B cell (primary cell): Measurements from ENCODE around the gene ING5.

Experiments used
- EZH2 ChIP-seq: IDR thresholded peaks from 2 replicates; pipeline ENCODE4 v1.6.1; 2012; ENCODE audit warnings: borderline replicate concordance, low read depth, mild to moderate bottlenecking, moderate library complexity, low read length; ENCODE audit not compliant: insufficient read depth, poor library complexity, severe bottlenecking
- TF ChIP-seq, protein P1 (sequence below): fragments of 200-600 bp; IDR thresholded peaks from one replicate; pipeline ENCODE4 v1.8.0; 2022; ENCODE audit warnings: antibody characterized with exemption, mild to moderate bottlenecking

DNA sequence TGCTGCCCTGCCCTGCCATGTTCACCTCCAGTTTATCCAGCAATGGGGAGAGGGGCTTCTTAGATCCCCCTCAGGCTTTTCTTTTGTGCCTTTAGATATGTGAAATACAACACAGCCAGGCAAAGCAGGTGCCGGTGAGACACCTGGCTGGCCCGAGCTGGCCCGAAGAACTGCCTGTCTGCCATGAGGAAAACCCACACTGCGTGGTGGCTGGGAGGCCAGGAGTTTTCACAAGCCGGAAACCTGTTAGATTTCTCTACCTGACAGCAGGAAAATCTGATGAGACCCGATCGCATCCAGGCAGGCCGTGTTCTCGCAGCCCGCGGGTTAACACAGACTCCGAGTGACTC is 69.1 kb downstream of the ING5 start:
- TF ChIP-seq, protein P1, sequence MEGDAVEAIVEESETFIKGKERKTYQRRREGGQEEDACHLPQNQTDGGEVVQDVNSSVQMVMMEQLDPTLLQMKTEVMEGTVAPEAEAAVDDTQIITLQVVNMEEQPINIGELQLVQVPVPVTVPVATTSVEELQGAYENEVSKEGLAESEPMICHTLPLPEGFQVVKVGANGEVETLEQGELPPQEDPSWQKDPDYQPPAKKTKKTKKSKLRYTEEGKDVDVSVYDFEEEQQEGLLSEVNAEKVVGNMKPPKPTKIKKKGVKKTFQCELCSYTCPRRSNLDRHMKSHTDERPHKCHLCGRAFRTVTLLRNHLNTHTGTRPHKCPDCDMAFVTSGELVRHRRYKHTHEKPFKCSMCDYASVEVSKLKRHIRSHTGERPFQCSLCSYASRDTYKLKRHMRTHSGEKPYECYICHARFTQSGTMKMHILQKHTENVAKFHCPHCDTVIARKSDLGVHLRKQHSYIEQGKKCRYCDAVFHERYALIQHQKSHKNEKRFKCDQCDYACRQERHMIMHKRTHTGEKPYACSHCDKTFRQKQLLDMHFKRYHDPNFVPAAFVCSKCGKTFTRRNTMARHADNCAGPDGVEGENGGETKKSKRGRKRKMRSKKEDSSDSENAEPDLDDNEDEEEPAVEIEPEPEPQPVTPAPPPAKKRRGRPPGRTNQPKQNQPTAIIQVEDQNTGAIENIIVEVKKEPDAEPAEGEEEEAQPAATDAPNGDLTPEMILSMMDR: no peak
- TF ChIP-seq EZH2: no peak
